HFF-Myc (cell line): ENCODE data around the gene DPP10.

ENCODE experiments used
- DNase-seq: peaks from one replicate; pipeline ENCODE4 v3.0.0-alpha.2; 2011; ENCODE audit warnings: low read depth; ENCODE audit errors: extremely low read depth
- H3K4me3 ChIP-seq: replicated peaks from 2 replicates; pipeline ENCODE4 v1.5.1; 2011; ENCODE audit warnings: low read depth, mild to moderate bottlenecking, control low read depth, low read length
- TF ChIP-seq, protein P1 (sequence below): IDR thresholded peaks from 2 replicates; pipeline ENCODE4 v1.5.1; 2012; ENCODE audit warnings: mild to moderate bottlenecking, low read depth, low read length, control low read depth; ENCODE audit errors: missing control alignments

DPP10 gene

DNA sequence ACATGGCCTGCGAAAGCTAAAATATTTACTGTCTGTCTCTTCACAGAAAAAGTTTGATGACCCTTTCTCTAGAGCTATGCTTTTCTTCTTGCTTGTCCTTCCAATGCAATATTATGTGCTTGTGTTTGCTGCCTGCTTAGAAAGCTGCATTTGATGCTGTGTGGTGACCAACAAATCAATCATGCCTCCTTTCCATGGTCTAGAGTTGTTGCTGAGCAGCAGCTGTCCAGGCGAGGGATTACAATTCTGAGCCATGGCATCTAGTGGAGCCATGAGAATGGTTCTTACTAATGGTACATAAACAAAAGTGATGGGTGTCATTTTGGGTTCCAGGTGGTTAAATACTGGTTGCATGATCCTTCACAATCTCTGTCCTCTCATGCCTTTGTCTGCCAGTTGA, 1142.1 kb downstream of the DPP10 start:
- TF ChIP-seq, protein P1, sequence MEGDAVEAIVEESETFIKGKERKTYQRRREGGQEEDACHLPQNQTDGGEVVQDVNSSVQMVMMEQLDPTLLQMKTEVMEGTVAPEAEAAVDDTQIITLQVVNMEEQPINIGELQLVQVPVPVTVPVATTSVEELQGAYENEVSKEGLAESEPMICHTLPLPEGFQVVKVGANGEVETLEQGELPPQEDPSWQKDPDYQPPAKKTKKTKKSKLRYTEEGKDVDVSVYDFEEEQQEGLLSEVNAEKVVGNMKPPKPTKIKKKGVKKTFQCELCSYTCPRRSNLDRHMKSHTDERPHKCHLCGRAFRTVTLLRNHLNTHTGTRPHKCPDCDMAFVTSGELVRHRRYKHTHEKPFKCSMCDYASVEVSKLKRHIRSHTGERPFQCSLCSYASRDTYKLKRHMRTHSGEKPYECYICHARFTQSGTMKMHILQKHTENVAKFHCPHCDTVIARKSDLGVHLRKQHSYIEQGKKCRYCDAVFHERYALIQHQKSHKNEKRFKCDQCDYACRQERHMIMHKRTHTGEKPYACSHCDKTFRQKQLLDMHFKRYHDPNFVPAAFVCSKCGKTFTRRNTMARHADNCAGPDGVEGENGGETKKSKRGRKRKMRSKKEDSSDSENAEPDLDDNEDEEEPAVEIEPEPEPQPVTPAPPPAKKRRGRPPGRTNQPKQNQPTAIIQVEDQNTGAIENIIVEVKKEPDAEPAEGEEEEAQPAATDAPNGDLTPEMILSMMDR, result no peak
- DNase-seq, result no peak
- H3K4me3 ChIP-seq, result no peak overlapping the region

DNA sequence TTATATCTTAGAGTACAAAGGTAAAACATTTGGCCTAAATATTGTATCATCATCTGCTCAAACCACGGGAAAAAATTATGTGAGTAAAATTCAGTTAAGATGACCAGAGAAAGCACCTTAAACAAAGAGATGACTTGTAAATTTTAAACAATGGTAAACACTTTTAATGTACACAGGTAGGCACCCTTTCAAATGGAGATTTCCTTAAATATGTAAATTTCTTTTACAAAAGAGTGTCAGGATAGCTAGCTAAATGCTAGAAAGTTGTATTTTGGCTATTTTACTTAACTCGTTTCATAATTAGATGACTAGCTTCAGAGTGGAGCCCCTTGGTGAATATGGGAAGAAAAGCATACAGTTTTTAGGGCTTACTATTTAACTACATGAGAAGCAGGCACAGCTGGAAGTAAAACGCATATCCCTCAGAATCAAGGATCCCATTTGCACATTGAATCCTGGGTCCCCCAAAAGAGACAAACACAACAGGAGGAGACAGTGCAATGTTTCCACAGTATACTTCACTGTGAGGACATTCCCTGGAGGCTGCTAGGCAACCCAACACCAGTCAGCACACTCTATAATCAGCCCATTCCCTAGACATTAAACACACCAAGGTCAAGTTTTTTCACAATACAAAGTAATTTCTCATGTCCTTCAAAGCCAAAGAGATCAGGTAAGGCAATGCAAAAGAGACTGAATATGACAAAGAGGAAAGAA, 1154.4 kb downstream of the DPP10 start:
- TF ChIP-seq, protein P1, result no peak
- no peak overlapping the region for H3K4me3 ChIP-seq

DNA sequence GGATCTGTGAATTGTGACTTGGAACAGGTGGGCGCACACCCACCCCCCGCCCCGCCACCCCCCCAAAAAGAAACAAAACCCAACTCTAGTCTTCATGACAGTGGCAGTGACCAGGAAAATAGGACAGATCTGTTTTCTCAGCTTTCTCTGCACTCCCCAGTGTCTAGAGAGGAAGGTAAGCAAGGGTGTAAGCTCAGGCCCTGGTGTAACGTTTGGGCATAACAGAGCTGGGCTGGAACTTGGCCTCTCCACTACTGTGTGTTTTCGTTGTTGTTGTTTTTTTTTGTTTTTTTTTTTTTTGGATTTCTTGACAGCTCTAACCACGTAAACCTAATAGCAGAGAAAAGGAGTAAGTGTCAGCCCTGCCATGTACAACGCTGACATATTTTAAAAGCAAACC, 1160.8 kb downstream of the DPP10 start:
- DNase-seq, result no peak
- H3K4me3 ChIP-seq, result no peak overlapping the region
- TF ChIP-seq, protein P1, result no peak

More for the DNA sequence above, 1154.4 kb downstream of the DPP10 start:
- DNase-seq, result no peak

DNA sequence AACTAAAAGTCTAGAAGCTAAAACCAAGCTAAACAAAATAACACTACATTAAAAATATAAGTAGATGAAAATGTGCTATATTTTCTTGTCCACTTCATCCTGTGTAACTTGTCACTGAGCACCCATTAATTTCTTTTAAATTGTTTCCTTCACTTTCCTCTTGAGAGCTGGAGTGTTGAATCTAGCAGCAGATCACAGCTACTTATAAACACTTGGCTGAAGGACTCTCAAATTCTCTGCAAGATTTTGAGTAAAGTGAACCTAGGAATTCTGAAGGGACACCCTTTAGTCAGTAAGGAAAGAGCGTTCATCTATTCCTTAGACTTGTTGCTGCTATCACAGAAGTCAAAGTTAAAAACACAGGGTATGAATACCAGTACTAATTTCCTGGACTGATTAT, 1163.9 kb downstream of the DPP10 start:
- DNase-seq, result no peak
- H3K4me3 ChIP-seq, result no peak overlapping the region
- TF ChIP-seq, protein P1, result no peak

DNA sequence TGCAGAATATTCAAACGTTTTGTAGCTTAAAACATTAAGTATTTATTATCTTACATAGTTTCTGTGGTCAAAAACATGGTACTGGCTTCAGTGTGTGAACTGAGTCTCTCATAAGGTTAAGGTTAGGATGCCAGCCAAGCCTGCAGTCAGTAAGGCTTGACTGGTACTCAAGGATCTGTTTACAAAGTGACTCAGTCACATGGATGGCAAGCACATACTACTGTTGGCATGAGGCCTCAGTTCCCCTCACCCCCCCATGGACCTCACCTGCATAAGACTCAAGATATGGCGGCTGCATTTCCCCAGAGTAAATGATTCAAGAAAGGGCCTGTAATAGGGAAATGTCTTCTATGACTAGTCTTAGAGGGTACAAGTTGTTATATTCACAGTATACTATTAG, 1167.5 kb downstream of the DPP10 start:
- no peak for DNase-seq
- H3K4me3 ChIP-seq, result no peak overlapping the region
- TF ChIP-seq, protein P1, result no peak

DNA sequence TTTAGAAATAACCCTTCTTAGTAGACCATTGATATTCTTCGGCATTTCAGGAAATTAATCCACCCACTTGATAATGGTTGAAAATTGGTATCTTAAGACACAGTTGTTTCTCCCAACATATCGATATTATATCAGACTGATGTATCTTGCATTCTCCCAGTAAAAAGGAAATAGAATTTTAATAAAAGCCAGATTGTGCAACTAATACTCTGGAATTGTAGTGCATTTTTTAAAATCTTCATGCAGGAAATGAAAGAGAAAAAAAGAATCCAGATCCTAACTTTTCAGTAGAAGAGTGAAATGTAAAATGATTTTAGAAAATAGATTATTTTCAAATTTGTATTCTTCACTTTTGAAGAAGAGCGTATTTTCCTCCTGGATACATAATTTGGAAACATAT, 1168.4 kb downstream of the DPP10 start:
- H3K4me3 ChIP-seq, result no peak overlapping the region
- DNase-seq, result no peak
- TF ChIP-seq, protein P1, result no peak

DNA sequence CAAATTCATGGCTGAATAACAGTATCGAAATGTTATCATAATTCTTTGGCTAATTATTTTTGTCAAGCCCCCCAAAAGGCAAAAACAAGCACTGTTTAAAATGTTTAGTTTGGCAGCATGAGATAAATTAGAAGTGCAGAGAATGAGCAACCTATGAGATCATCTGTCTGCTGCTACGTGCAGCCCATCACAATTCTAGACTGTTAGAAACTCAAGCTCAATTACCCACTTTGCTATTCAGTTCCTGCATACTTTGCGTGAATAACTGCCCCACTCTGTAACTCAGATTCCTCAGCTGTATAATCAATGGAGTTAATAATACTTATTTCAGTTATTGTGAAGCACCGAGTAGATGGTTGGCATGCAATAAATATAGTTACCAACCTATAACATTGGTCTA, 1181.9 kb downstream of the DPP10 start:
- TF ChIP-seq, protein P1, result no peak
- H3K4me3 ChIP-seq, result no peak overlapping the region
- no peak for DNase-seq
